Karpas-422 (cell line): Measurements from ENCODE around the gene EDNRA. TPM values are rescaled to one million over a fixed set of nuclear protein-coding genes. Genes with fewer than 3 reads are reported as not detected.

Experiments
- DNase-seq: peaks from one replicate; pipeline ENCODE4 v3.0.0-alpha.2; 2015
- H2AFZ ChIP-seq: fragments of 200-600 bp; sonication (generic); 2 replicates; pipeline ENCODE4 v1.6.1; 2014; ENCODE audit warnings: antibody characterized with exemption, low read length, mixed read lengths
- H3K27ac ChIP-seq: fragments of 200-600 bp; sonication (generic); 2 replicates; pipeline ENCODE4 v1.5.1; 2014; ENCODE audit warnings: mild to moderate bottlenecking, low read length, moderate library complexity
- H3K27me3 ChIP-seq: fragments of 200-600 bp; sonication (generic); 2 replicates; pipeline ENCODE4 v1.6.1; 2014; ENCODE audit warnings: low read length, mixed read lengths
- H3K36me3 ChIP-seq: fragments of 200-600 bp; sonication (generic); 2 replicates; pipeline ENCODE4 v1.6.1; 2014; ENCODE audit warnings: low read length, mixed read lengths; ENCODE audit not compliant: insufficient read depth
- H3K4me1 ChIP-seq: fragments of 200-600 bp; sonication (generic); 2 replicates; pipeline ENCODE4 v1.6.1; 2014; ENCODE audit warnings: mild to moderate bottlenecking, low read length, mixed read lengths
- H3K4me2 ChIP-seq: fragments of 200-600 bp; sonication (generic); 2 replicates; pipeline ENCODE4 v1.6.1; 2014; ENCODE audit warnings: low read length, low read depth, mild to moderate bottlenecking; ENCODE audit not compliant: poor library complexity, severe bottlenecking
- H3K4me3 ChIP-seq: fragments of 200-600 bp; sonication (generic); 2 replicates; pipeline ENCODE4 v1.5.1; 2014; ENCODE audit warnings: mild to moderate bottlenecking, antibody characterized with exemption, low read length, mixed read lengths
- H3K79me2 ChIP-seq: fragments of 200-600 bp; sonication (generic); 2 replicates; pipeline ENCODE4 v1.6.1; 2014; ENCODE audit warnings: mild to moderate bottlenecking, low read length, mixed read lengths
- H3K9ac ChIP-seq: fragments of 200-600 bp; sonication (generic); 2 replicates; pipeline ENCODE4 v1.6.0; 2014; ENCODE audit warnings: low read length
- H3K9me2 ChIP-seq: fragments of 200-600 bp; sonication (generic), shearing (Covaris generic); replicated peaks from 2 replicates; pipeline ENCODE4 v1.6.0; 2014; ENCODE audit warnings: mild to moderate bottlenecking, low read length, moderate library complexity; ENCODE audit not compliant: insufficient read depth
- H3K9me3 ChIP-seq: fragments of 300-700, 200-600 bp; sonication (generic); 2 replicates; pipeline ENCODE4 v1.6.1; 2014; ENCODE audit warnings: low read length, mixed read lengths
- H4K20me1 ChIP-seq: fragments of 200-600 bp; sonication (generic); 2 replicates; pipeline ENCODE4 v1.6.1; 2014; ENCODE audit warnings: mild to moderate bottlenecking, antibody characterized with exemption, low read length, low read depth; ENCODE audit not compliant: insufficient read depth
- total RNA-seq: library from RNA; depleted of rRNA; stranded (reverse); fragments of >200 nt; shearing (Covaris generic); gene quantifications from 2 replicates; pipeline ENCODE4 v1.2.3, GENCODE V29; 2014; ENCODE audit warnings: low replicate concordance

Gene EDNRA
- total RNA-seq, 1 experiment from 2014 or later = not detected

GRCh38 chr4:147465461-147465860, 15.4 kb upstream of the EDNRA start:
- Histone ChIP-seq H4K20me1 (no peaks in the 10 kb centered on the region), H3K27ac (no peak overlapping the region), H3K27me3 (no peaks in the 10 kb centered on the region), H3K36me3 (no peaks in the 10 kb centered on the region), H3K4me1 (no peaks in the 10 kb centered on the region), H3K9ac (no peak overlapping the region), H2AFZ (no peak overlapping the region), H3K9me2 (no peaks in the 10 kb centered on the region; the same call in 1 of the 2 replicates), H3K4me2 (no peak overlapping the region), H3K79me2 (no peaks in the 10 kb centered on the region), H3K4me3 (no peak overlapping the region), H3K9me3 (peaks cover 6% of the 10 kb centered on the region)
- no peak for DNase-seq

- H3K4me3 ChIP-seq = no peak overlapping the region
- no peaks in the 10 kb centered on the region for H3K4me1 ChIP-seq
- H3K4me2 ChIP-seq = no peak overlapping the region
- no peak overlapping the region for H2AFZ ChIP-seq
- no peak overlapping the region for H3K9ac ChIP-seq
- no peaks in the 10 kb centered on the region for H3K27me3 ChIP-seq
- H3K27ac ChIP-seq = no peak overlapping the region
- no peaks in the 10 kb centered on the region for H3K9me3 ChIP-seq
- no peaks in the 10 kb centered on the region for H3K9me2 ChIP-seq
- H3K36me3 ChIP-seq = no peaks in the 10 kb centered on the region
- DNase-seq = no peak
- no peaks in the 10 kb centered on the region for H4K20me1 ChIP-seq
- H3K79me2 ChIP-seq = no peaks in the 10 kb centered on the region
Observed at GRCh38 chr4:147477439-147477838, 3.5 kb upstream of the EDNRA start.

DNA sequence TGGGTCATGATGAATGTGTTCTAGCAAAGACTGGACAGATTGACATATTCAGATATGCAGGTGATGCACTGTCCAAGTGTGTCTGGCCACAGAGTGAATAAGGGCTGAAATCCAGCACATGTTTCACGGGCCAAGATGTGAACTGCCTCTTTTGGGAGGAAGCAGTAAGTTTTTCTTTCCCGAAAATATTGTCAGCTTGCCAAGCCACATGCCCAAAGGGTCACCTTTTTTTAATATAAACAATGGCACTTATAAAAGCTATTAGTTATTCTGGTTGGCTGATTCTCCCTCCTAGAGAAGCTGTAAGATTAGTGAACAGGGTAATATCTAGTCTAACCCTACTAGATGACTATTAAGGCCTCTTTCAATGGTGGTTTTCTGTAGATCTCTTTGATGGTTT, 1.5 kb upstream of the EDNRA start:
- Histone ChIP-seq H3K27ac (no peak overlapping the region), H3K4me2 (no peak overlapping the region), H3K9ac (no peak overlapping the region), H3K4me1 (no peaks in the 10 kb centered on the region), H3K9me2 (no peaks in the 10 kb centered on the region), H4K20me1 (no peaks in the 10 kb centered on the region), H3K27me3 (no peaks in the 10 kb centered on the region), H3K4me3 (no peak overlapping the region), H3K36me3 (no peaks in the 10 kb centered on the region), H2AFZ (no peak overlapping the region), H3K79me2 (no peaks in the 10 kb centered on the region), H3K9me3 (no peaks in the 10 kb centered on the region)
- DNase-seq = no peak

DNA sequence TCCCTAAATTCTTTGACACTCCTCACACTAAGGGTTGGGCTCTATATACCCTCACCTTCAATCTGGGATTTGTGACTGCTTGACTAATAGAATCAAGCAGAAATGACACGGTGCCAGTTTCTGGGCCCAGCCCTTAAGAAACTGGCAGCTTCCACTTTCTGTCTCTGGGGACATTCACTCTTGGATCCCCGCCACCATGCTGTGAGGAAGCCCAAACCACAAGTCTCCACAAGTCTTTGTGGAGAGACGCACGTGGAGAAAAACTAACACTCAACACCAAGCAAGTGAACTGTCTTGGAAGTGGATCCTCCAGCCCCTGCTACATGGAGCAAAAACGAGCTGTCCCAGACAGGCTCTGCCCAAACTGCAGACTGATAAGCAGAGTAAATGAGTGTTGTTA, 1.1 kb upstream of the EDNRA start:
- H3K9me3 ChIP-seq = no peaks in the 10 kb centered on the region

GRCh38 chr4:147480502-147480890, 401 bp upstream of the EDNRA start:
- Histone ChIP-seq H3K9me3 (no peaks in the 10 kb centered on the region), H3K4me2 (no peak overlapping the region), H3K36me3 (no peaks in the 10 kb centered on the region), H3K27me3 (no peaks in the 10 kb centered on the region), H3K9ac (no peak overlapping the region), H3K4me3 (no peak overlapping the region), H3K79me2 (no peaks in the 10 kb centered on the region), H2AFZ (no peak overlapping the region), H3K9me2 (no peaks in the 10 kb centered on the region), H3K27ac (no peak overlapping the region), H3K4me1 (no peaks in the 10 kb centered on the region), H4K20me1 (no peaks in the 10 kb centered on the region)
- no peak for DNase-seq

More for the DNA sequence above, 1.1 kb upstream of the EDNRA start:
- no peaks in the 10 kb centered on the region for H3K79me2 ChIP-seq
- H3K27me3 ChIP-seq = no peaks in the 10 kb centered on the region
- no peaks in the 10 kb centered on the region for H3K36me3 ChIP-seq
- no peak overlapping the region for H2AFZ ChIP-seq
- no peak for DNase-seq
- H3K27ac ChIP-seq = no peak overlapping the region
- H4K20me1 ChIP-seq = no peaks in the 10 kb centered on the region
- no peak overlapping the region for H3K4me2 ChIP-seq
- H3K4me1 ChIP-seq = no peaks in the 10 kb centered on the region
- no peak overlapping the region for H3K9ac ChIP-seq
- no peak overlapping the region for H3K4me3 ChIP-seq
- H3K9me2 ChIP-seq = no peaks in the 10 kb centered on the region

- no peaks in the 10 kb centered on the region for H3K9me3 ChIP-seq
- H3K9me2 ChIP-seq = no peaks in the 10 kb centered on the region
- no peak overlapping the region for H2AFZ ChIP-seq
- H3K36me3 ChIP-seq = no peaks in the 10 kb centered on the region
- H3K27me3 ChIP-seq = no peaks in the 10 kb centered on the region
- no peak overlapping the region for H3K27ac ChIP-seq
- H3K79me2 ChIP-seq = no peaks in the 10 kb centered on the region
- H4K20me1 ChIP-seq = no peaks in the 10 kb centered on the region
- no peak overlapping the region for H3K9ac ChIP-seq
- no peak overlapping the region for H3K4me3 ChIP-seq
- no peak for DNase-seq
- H3K4me1 ChIP-seq = no peaks in the 10 kb centered on the region
- no peak overlapping the region for H3K4me2 ChIP-seq
Observed at GRCh38 chr4:147481577-147482109, 746 bp downstream of the EDNRA start.

GRCh38 chr4:147482281-147482680, 1.4 kb downstream of the EDNRA start:
- H3K9me3 ChIP-seq = no peaks in the 10 kb centered on the region
- no peaks in the 10 kb centered on the region for H3K9me2 ChIP-seq
- H2AFZ ChIP-seq = no peak overlapping the region
- H3K9ac ChIP-seq = no peak overlapping the region
- DNase-seq = no peak
- no peak overlapping the region for H3K4me3 ChIP-seq
- no peak overlapping the region for H3K27ac ChIP-seq
- H3K27me3 ChIP-seq = no peaks in the 10 kb centered on the region
- no peaks in the 10 kb centered on the region for H3K4me1 ChIP-seq
- no peaks in the 10 kb centered on the region for H3K79me2 ChIP-seq
- no peaks in the 10 kb centered on the region for H4K20me1 ChIP-seq
- H3K36me3 ChIP-seq = no peaks in the 10 kb centered on the region
- H3K4me2 ChIP-seq = no peak overlapping the region

GRCh38 chr4:147485167-147485566, 4.3 kb downstream of the EDNRA start:
- H3K9ac ChIP-seq = no peak overlapping the region
- DNase-seq = no peak

GRCh38 chr4:147487616-147488015, 6.7 kb downstream of the EDNRA start:
- Histone ChIP-seq H3K4me1 (no peaks in the 10 kb centered on the region), H4K20me1 (no peaks in the 10 kb centered on the region), H3K4me2 (no peak overlapping the region), H3K27me3 (no peaks in the 10 kb centered on the region), H3K4me3 (no peak overlapping the region), H3K9me3 (no peaks in the 10 kb centered on the region), H3K27ac (no peak overlapping the region), H3K9ac (no peak overlapping the region), H3K79me2 (no peaks in the 10 kb centered on the region), H2AFZ (no peak overlapping the region), H3K9me2 (no peaks in the 10 kb centered on the region), H3K36me3 (no peaks in the 10 kb centered on the region)
- no peak for DNase-seq

More at GRCh38 chr4:147485167-147485566, 4.3 kb downstream of the EDNRA start:
- no peaks in the 10 kb centered on the region for H3K9me2 ChIP-seq
- no peak overlapping the region for H2AFZ ChIP-seq
- no peaks in the 10 kb centered on the region for H3K4me1 ChIP-seq
- H3K27me3 ChIP-seq = no peaks in the 10 kb centered on the region
- H3K79me2 ChIP-seq = no peaks in the 10 kb centered on the region
- H4K20me1 ChIP-seq = no peaks in the 10 kb centered on the region
- H3K4me3 ChIP-seq = no peak overlapping the region
- H3K27ac ChIP-seq = no peak overlapping the region
- H3K36me3 ChIP-seq = no peaks in the 10 kb centered on the region
- H3K9me3 ChIP-seq = no peaks in the 10 kb centered on the region
- no peak overlapping the region for H3K4me2 ChIP-seq
